BE2C (cell line): Measurements from ENCODE around the gene PPP1R12C.

Source experiments
- DNase-seq: peaks from one replicate; pipeline ENCODE4 v3.0.0-alpha.2; 2020
- H3K27me3 ChIP-seq: fragments of 250-450 bp; sonication (Bioruptor Pico); 2 replicates; pipeline ENCODE4 v1.5.1; 2020; ENCODE audit warnings: mild to moderate bottlenecking
- H3K36me3 ChIP-seq: fragments of 250-450 bp; sonication (Bioruptor Pico); 2 replicates; pipeline ENCODE4 v1.5.1; 2020; ENCODE audit warnings: mild to moderate bottlenecking
- H3K4me1 ChIP-seq: fragments of 250-450 bp; sonication (Bioruptor Pico); 2 replicates; pipeline ENCODE4 v1.5.1; 2020
- H3K4me3 ChIP-seq: 2 replicates; pipeline ENCODE4 v1.5.1; 2011; ENCODE audit warnings: low read depth, low read length
- H3K9me3 ChIP-seq: fragments of 250-450 bp; sonication (Bioruptor Pico); 2 replicates; pipeline ENCODE4 v1.5.1; 2020
- CTCF ChIP-seq: IDR thresholded peaks from 2 replicates; pipeline ENCODE4 v1.5.1; 2012; ENCODE audit warnings: mild to moderate bottlenecking, low read depth, low read length

Gene PPP1R12C

GRCh38 chr19:55147545-55148251 is 30.3 kb upstream of the PPP1R12C start:
- Histone ChIP-seq H3K27me3 (peaks cover 53% of the 10 kb centered on the region), H3K4me1 (no peaks in the 10 kb centered on the region; the same call in 1 of the 2 replicates), H3K4me3 (no peak overlapping the region), H3K9me3 (peaks cover 7% of the 10 kb centered on the region), H3K36me3 (no peaks in the 10 kb centered on the region)
- no peak for DNase-seq
- TF ChIP-seq CTCF, result no peak

DNA sequence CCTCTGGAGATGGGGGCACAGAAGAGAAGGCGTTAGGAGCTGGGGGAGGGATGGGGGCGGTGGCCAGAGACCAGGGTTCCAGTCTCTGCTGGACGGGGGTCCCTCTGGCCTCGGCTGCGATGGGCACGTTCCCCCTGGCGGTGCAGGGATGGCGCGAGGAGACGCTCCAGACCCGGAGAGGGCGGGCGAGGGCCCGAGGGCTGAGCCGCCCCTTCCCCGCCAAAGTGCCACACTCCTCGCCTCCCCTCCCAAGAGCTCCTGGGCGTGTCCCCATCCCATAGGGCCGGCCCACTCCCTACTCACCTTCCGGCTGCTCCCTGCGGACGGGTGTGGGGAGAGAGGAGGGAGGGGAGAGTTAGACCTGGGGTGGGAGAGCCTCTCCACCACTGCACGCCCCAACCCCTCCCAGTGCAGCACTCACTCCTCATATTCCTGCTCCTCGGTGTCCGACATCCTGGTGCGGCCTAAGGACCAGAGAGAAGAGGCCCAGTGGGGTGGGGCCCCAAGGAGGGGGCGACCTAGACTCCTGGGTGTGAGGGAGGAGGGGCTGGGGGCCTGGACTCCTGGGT is 29.4 kb upstream of the PPP1R12C start:
- peaks cover 4% of the 10 kb centered on the region for H3K9me3 ChIP-seq
- no peak overlapping the region for H3K4me3 ChIP-seq
- DNase-seq, result no peak
- TF ChIP-seq CTCF, result no peak
- H3K27me3 ChIP-seq, result peaks cover 62% of the 10 kb centered on the region
- H3K36me3 ChIP-seq, result no peaks in the 10 kb centered on the region
- H3K4me1 ChIP-seq, result no peaks in the 10 kb centered on the region

DNA sequence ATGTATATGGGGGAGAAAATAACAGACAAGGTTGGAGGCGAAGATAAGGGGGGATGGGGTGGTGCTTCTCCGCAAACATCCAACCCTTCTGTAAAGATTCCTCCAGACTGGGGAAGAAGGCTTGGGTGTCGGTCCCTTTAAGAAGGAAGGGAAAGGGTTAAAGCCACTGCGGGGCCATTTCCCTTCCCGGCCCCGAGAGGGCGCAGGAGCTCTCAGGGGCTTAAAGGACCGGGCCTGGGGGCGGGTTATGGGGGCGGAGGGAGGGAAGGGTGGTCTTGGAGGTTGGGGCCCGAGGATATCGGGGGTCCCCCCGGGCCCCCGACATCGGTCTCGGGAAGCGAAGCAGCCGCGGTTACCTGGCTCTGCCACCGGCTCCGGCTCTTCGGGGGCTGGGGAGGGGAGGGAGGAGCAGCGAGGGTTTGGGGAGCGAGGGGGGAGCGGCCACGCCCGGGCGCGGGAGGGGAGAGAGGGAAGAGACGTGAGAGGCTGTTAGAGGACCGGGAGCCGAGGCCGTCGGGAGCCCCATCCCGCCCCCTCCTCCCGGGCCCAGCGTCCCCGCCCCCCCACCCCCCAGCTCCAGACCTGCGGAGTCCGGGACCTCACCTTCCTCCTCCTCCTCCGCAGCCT is 28.8 kb upstream of the PPP1R12C start:
- Histone ChIP-seq H3K27me3 (peaks cover 65% of the 10 kb centered on the region), H3K9me3 (no peaks in the 10 kb centered on the region), H3K4me3 (no peak overlapping the region), H3K4me1 (no peaks in the 10 kb centered on the region), H3K36me3 (no peaks in the 10 kb centered on the region)
- peak; percentile 41 for TF ChIP-seq CTCF
- no peak for DNase-seq

DNA sequence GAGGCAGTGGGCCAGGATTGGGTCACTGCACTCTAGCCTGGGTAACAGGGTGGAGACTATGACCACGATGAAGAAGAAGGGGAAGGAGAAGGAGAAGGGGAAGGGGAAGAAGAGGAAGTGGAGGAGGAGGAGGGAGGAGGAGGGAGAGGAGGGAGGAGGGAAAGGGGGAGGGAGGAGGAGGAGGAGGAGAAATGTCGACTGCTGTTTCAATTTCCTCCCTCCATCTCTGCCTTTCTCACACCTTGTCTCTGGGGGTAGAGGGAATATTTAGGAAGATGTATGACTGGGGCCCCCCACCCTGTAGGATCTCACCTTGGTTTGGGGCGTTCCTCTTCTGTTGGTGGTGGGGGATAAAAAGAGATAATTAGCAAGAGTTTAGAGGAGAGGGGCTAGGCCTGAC is 27.8 kb upstream of the PPP1R12C start:
- Histone ChIP-seq H3K36me3 (no peaks in the 10 kb centered on the region), H3K4me1 (no peaks in the 10 kb centered on the region), H3K9me3 (no peaks in the 10 kb centered on the region), H3K4me3 (no peak overlapping the region), H3K27me3 (peaks cover 60% of the 10 kb centered on the region)
- no peak for TF ChIP-seq CTCF
- no peak for DNase-seq

- Histone ChIP-seq H3K36me3 (no peaks in the 10 kb centered on the region), H3K4me3 (no peak overlapping the region), H3K9me3 (no peaks in the 10 kb centered on the region), H3K27me3 (peaks cover 42% of the 10 kb centered on the region), H3K4me1 (no peaks in the 10 kb centered on the region)
- DNase-seq, result no peak
- TF ChIP-seq CTCF, result no peak
These were observed 24.3 kb upstream of the PPP1R12C start for GRCh38 chr19:55141696-55142095.

DNA sequence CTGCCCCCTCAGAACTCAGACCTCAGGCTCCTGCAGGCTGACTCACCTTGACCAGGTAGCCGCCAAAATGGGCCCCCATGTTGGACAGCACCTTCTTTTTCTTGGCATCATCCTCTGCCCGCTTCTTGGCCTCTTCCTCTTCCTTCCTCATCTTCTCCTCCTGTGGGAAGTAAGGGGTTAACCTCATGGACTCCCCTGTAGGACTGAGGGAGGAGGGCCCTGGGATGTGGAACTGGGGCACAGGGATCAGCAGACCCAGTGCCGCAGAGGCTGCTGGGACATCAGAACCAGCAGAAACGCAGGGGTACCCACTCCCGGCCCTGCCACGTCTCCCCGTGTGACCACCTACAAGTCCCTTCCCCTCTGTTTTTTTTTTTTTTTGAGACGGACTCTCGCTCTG is 20.5 kb upstream of the PPP1R12C start:
- peaks cover 44% of the 10 kb centered on the region for H3K27me3 ChIP-seq
- no peaks in the 10 kb centered on the region for H3K36me3 ChIP-seq
- H3K4me3 ChIP-seq, result no peak overlapping the region
- H3K4me1 ChIP-seq, result no peaks in the 10 kb centered on the region
- no peak for TF ChIP-seq CTCF
- H3K9me3 ChIP-seq, result no peaks in the 10 kb centered on the region
- no peak for DNase-seq
